Thymus (tissue), 11 donors: Measurements from ENCODE around the gene EXOSC7. TPM values are rescaled to one million over a fixed set of nuclear protein-coding genes. Genes with fewer than 3 reads are reported as not detected.

Source experiments
- DNase-seq, 9 donors: peaks; one replicate each; pipeline ENCODE4 v3.0.0-alpha.2; 2013; ENCODE audit warnings: low spot score in 9 of 9, low read depth in 6 of 9, missing footprints in 1 of 9
- H3K27ac ChIP-seq, 2 donors: one replicate each; pipeline ENCODE4 v1.5.1; 2013; ENCODE audit warnings: control low read depth in 1 of 2, low read depth in 1 of 2, low read length in 1 of 2, mild to moderate bottlenecking in 1 of 2, moderate library complexity in 1 of 2
- H3K27me3 ChIP-seq, 2 donors: one replicate each; pipeline ENCODE4 v1.5.1; 2013; ENCODE audit warnings: low read length in 1 of 2; ENCODE audit not compliant: control insufficient read depth in 2 of 2, insufficient read depth in 1 of 2
- H3K36me3 ChIP-seq, 2 donors: one replicate each; pipeline ENCODE4 v1.5.1; 2013; ENCODE audit warnings: low read length in 1 of 2, mild to moderate bottlenecking in 1 of 2, moderate library complexity in 1 of 2; ENCODE audit not compliant: control insufficient read depth in 2 of 2, insufficient read depth in 2 of 2
- H3K4me1 ChIP-seq, 2 donors: one replicate each; pipeline ENCODE4 v1.5.1; 2013; ENCODE audit warnings: low read length in 2 of 2; ENCODE audit not compliant: control insufficient read depth in 2 of 2, insufficient read depth in 2 of 2
- H3K4me3 ChIP-seq, 2 donors: one replicate each; pipeline ENCODE4 v1.5.1; 2013; ENCODE audit warnings: low read length in 2 of 2, control low read depth in 1 of 2, mild to moderate bottlenecking in 1 of 2
- H3K9me3 ChIP-seq, 2 donors: one replicate each; pipeline ENCODE4 v1.5.1; 2013; ENCODE audit warnings: low read length in 1 of 2, mild to moderate bottlenecking in 1 of 2; ENCODE audit not compliant: control insufficient read depth in 2 of 2, insufficient read depth in 1 of 2
- WGBS: extraction: QIAGEN DNeasy Blood & Tissue Kit; methylation state at CpG from one replicate; pipeline ENCODE4 v1.1.7; 2013; 5-methylcytosine and 5-hydroxymethylcytosine counted together
- polyA plus RNA-seq: library from polyadenylated mRNA; stranded (reverse); fragments of 200-250 nt; gene quantifications from one replicate; pipeline ENCODE4 v1.2.3, GENCODE V29; 2013
- total RNA-seq: library from RNA; stranded (reverse); fragments of 120-200 nt; gene quantifications from one replicate; pipeline ENCODE4 v1.2.4, GENCODE V29; 2013
- donor health status: healthy.

EXOSC7 gene
- total and polyA plus RNA-seq, 2 donors: 39.2 to 42.6 TPM

- H3K4me3 ChIP-seq: no peak overlapping the region
- no peak for DNase-seq
- 98% methylated on average over 6 of the region's 6 CpGs for WGBS
- no peak overlapping the region for H3K27ac ChIP-seq
- H3K4me1 ChIP-seq: peaks cover 2 to 35% of the 10 kb centered on the region in 2 donors
- H3K36me3 ChIP-seq: peaks cover 0 to 3% of the 10 kb centered on the region in 2 donors
- no peaks in the 10 kb centered on the region for H3K9me3 ChIP-seq
- H3K27me3 ChIP-seq: no peaks in the 10 kb centered on the region
Observed at GRCh38 chr3:44968447-44968858, 7.6 kb upstream of the EXOSC7 start.

- Histone ChIP-seq H3K9me3 (no peaks in the 10 kb centered on the region), H3K4me1 (peaks cover 2 to 29% of the 10 kb centered on the region in 2 donors), H3K27ac (peak overlapping the region in 1 of 2 donors; percentile 50), H3K36me3 (peaks cover 0 to 3% of the 10 kb centered on the region in 2 donors), H3K27me3 (no peaks in the 10 kb centered on the region), H3K4me3 (no peak overlapping the region)
- WGBS: 84% methylated on average over 5 of the region's 5 CpGs
- peak in 2 of 9 donors; percentile 17 to 52 for DNase-seq
Observed at GRCh38 chr3:44969154-44969827, 6.8 kb upstream of the EXOSC7 start.

- Histone ChIP-seq H3K27ac (peak overlapping the region in 1 of 2 donors; percentile 27), H3K9me3 (no peaks in the 10 kb centered on the region), H3K4me3 (no peak overlapping the region), H3K36me3 (peaks cover 0 to 3% of the 10 kb centered on the region in 2 donors), H3K4me1 (peaks cover 6 to 33% of the 10 kb centered on the region in 2 donors), H3K27me3 (no peaks in the 10 kb centered on the region)
- 97% methylated on average over 2 of the region's 2 CpGs for WGBS
- DNase-seq: no peak
Observed at GRCh38 chr3:44969828-44970179, 6.2 kb upstream of the EXOSC7 start.

- Histone ChIP-seq H3K27ac (no peak overlapping the region), H3K4me1 (peaks cover 12 to 38% of the 10 kb centered on the region in 2 donors), H3K36me3 (peaks cover 0 to 3% of the 10 kb centered on the region in 2 donors), H3K4me3 (no peak overlapping the region), H3K9me3 (no peaks in the 10 kb centered on the region), H3K27me3 (no peaks in the 10 kb centered on the region)
- 96% methylated on average over 3 of the region's 3 CpGs for WGBS
- DNase-seq: no peak
Observed at GRCh38 chr3:44970926-44971490, 5.0 kb upstream of the EXOSC7 start.

- DNase-seq: no peak
- Histone ChIP-seq H3K27me3 (no peaks in the 10 kb centered on the region), H3K9me3 (no peaks in the 10 kb centered on the region), H3K27ac (no peak overlapping the region), H3K4me1 (peaks cover 10 to 28% of the 10 kb centered on the region in 2 donors), H3K36me3 (peaks cover 0 to 3% of the 10 kb centered on the region in 2 donors), H3K4me3 (no peak overlapping the region)
- 94% methylated on average over 4 of the region's 4 CpGs for WGBS
Observed at GRCh38 chr3:44974416-44974815, 1.6 kb upstream of the EXOSC7 start.

- no peaks in the 10 kb centered on the region for H3K36me3 ChIP-seq
- no peaks in the 10 kb centered on the region for H3K27me3 ChIP-seq
- H3K4me3 ChIP-seq: no peak overlapping the region
- H3K9me3 ChIP-seq: no peaks in the 10 kb centered on the region
- peak overlapping the region; percentile 69 for H3K27ac ChIP-seq
- peaks cover 37 to 63% of the 10 kb centered on the region in 2 donors for H3K4me1 ChIP-seq
- DNase-seq: peak in 3 of 9 donors; percentile 24 to 63 (median 28)
- 80% methylated on average over 1 of the region's 1 CpG for WGBS
Observed at GRCh38 chr3:44981220-44981619, 5.2 kb downstream of the EXOSC7 start.

GRCh38 chr3:44981751-44982150 lies 5.7 kb downstream of the EXOSC7 start:
- Histone ChIP-seq H3K9me3 (no peaks in the 10 kb centered on the region), H3K27me3 (no peaks in the 10 kb centered on the region), H3K27ac (peak overlapping the region in 1 of 2 donors; percentile 69), H3K4me1 (peaks cover 37 to 61% of the 10 kb centered on the region in 2 donors), H3K4me3 (no peak overlapping the region), H3K36me3 (no peaks in the 10 kb centered on the region)
- DNase-seq: peak in 1 of 9 donors; percentile 32
- WGBS: 87% methylated on average over 4 of the region's 4 CpGs

- H3K27ac ChIP-seq: peak overlapping the region in 1 of 2 donors; percentile 73
- H3K27me3 ChIP-seq: no peaks in the 10 kb centered on the region
- peaks cover 37 to 55% of the 10 kb centered on the region in 2 donors for H3K4me1 ChIP-seq
- H3K4me3 ChIP-seq: no peak overlapping the region
- no peak for DNase-seq
- no peaks in the 10 kb centered on the region for H3K9me3 ChIP-seq
- 94% methylated on average over 3 of the region's 3 CpGs for WGBS
- H3K36me3 ChIP-seq: no peaks in the 10 kb centered on the region
Observed at GRCh38 chr3:44982817-44983216, 6.8 kb downstream of the EXOSC7 start.

- H3K36me3 ChIP-seq: no peaks in the 10 kb centered on the region
- peaks cover 37 to 58% of the 10 kb centered on the region in 2 donors for H3K4me1 ChIP-seq
- no peak overlapping the region for H3K4me3 ChIP-seq
- H3K27me3 ChIP-seq: no peaks in the 10 kb centered on the region
- peak in 5 of 9 donors; percentile 32 to 69 (median 44) for DNase-seq
- H3K27ac ChIP-seq: peak overlapping the region; percentile 46 to 73
- WGBS: 89% methylated on average over 1 of the region's 1 CpG
- H3K9me3 ChIP-seq: no peaks in the 10 kb centered on the region
Observed at GRCh38 chr3:44983484-44983941, 7.5 kb downstream of the EXOSC7 start.
